Type B pancreatic cell (in vitro differentiated cells): ENCODE results near the gene MED27. TPM values are rescaled to one million over a fixed set of nuclear protein-coding genes. Genes with fewer than 3 reads are reported as not detected.
"Not testable (repeated sequence)": the region's sequence is repeated elsewhere in the genome, so short reads cannot be mapped to it uniquely, and the experiment has no call there.

ENCODE experiments used
- DNase-seq: peaks from one replicate; pipeline ENCODE4 v3.0.0; 2021; ENCODE audit warnings: mixed read lengths; ENCODE audit not compliant: unreplicated experiment; ENCODE audit errors: extremely low spot score
- H3K27ac Mint-ChIP-seq: 2 replicates; pipeline ENCODE4 v1.8.0; 2021; ENCODE audit warnings: mild to moderate bottlenecking, mixed read lengths
- H3K27me3 Mint-ChIP-seq: 2 replicates; pipeline ENCODE4 v1.8.0; 2021; ENCODE audit warnings: mixed read lengths
- H3K36me3 Mint-ChIP-seq: 2 replicates; pipeline ENCODE4 v1.8.0; 2021; ENCODE audit warnings: mixed read lengths
- H3K4me1 Mint-ChIP-seq: one replicate; pipeline ENCODE4 v1.8.0; 2021; ENCODE audit warnings: mixed read lengths; ENCODE audit not compliant: unreplicated experiment
- H3K4me3 Mint-ChIP-seq: 2 replicates; pipeline ENCODE4 v1.8.0; 2021; ENCODE audit warnings: mild to moderate bottlenecking, mixed read lengths
- H3K9me3 Mint-ChIP-seq: 2 replicates; pipeline ENCODE4 v1.8.0; 2021; ENCODE audit warnings: mixed read lengths
- total RNA-seq: library from RNA; stranded (reverse); gene quantifications from 2 replicates; pipeline ENCODE4 v1.2.1, GENCODE V29; 2021; ENCODE audit warnings: low replicate concordance
- TF ChIP-seq, protein P1 (sequence below): fragments of 200-600 bp; sonication (generic); conservative IDR thresholded peaks from 2 replicates; pipeline ENCODE4 v1.5.0; 2021; ENCODE audit warnings: antibody characterized with exemption, mild to moderate bottlenecking

Gene MED27
- total RNA-seq, 1 donor from 2014 or later: 21.7 TPM

DNA sequence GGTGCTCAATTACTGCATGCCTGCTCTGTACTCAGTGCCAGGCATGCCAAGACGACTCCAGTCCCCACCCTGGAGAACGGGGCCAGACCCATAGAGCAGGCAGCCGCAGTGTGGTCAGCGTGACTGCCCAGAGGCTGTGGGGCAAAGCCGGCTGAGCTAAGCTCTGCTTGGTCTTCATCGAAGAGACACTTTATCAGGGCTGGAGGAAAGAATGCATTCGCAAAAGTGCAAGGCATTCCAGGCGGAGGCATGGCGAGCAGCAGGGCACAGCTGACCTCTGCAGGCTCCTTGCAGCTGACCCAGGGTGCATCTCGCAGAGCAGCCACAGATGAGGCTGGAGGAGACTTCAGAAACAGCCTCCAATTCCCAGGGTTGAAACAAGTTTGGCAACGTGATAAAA, 13.6 kb downstream of the MED27 start:
- no peaks in the 10 kb centered on the region for H3K9me3 Mint-ChIP-seq
- TF ChIP-seq, protein P1, sequence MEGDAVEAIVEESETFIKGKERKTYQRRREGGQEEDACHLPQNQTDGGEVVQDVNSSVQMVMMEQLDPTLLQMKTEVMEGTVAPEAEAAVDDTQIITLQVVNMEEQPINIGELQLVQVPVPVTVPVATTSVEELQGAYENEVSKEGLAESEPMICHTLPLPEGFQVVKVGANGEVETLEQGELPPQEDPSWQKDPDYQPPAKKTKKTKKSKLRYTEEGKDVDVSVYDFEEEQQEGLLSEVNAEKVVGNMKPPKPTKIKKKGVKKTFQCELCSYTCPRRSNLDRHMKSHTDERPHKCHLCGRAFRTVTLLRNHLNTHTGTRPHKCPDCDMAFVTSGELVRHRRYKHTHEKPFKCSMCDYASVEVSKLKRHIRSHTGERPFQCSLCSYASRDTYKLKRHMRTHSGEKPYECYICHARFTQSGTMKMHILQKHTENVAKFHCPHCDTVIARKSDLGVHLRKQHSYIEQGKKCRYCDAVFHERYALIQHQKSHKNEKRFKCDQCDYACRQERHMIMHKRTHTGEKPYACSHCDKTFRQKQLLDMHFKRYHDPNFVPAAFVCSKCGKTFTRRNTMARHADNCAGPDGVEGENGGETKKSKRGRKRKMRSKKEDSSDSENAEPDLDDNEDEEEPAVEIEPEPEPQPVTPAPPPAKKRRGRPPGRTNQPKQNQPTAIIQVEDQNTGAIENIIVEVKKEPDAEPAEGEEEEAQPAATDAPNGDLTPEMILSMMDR: no peak
- H3K27ac Mint-ChIP-seq: no peak overlapping the region
- no peaks in the 10 kb centered on the region for H3K27me3 Mint-ChIP-seq
- DNase-seq: no peak
- no peak overlapping the region for H3K4me3 Mint-ChIP-seq
- H3K36me3 Mint-ChIP-seq: peaks cover 15% of the 10 kb centered on the region
- H3K4me1 Mint-ChIP-seq: peaks cover 4% of the 10 kb centered on the region

- H3K4me3 Mint-ChIP-seq: no peak overlapping the region
- peaks cover 9% of the 10 kb centered on the region for H3K4me1 Mint-ChIP-seq
- H3K27me3 Mint-ChIP-seq: no peaks in the 10 kb centered on the region
- peaks cover 18% of the 10 kb centered on the region for H3K36me3 Mint-ChIP-seq
- no peak for DNase-seq
- H3K9me3 Mint-ChIP-seq: peaks cover 7% of the 10 kb centered on the region
- H3K27ac Mint-ChIP-seq: no peak overlapping the region
- TF ChIP-seq, protein P1: no peak
These were observed 16.4 kb downstream of the MED27 start for GRCh38 chr9:132063281-132063680.

DNA sequence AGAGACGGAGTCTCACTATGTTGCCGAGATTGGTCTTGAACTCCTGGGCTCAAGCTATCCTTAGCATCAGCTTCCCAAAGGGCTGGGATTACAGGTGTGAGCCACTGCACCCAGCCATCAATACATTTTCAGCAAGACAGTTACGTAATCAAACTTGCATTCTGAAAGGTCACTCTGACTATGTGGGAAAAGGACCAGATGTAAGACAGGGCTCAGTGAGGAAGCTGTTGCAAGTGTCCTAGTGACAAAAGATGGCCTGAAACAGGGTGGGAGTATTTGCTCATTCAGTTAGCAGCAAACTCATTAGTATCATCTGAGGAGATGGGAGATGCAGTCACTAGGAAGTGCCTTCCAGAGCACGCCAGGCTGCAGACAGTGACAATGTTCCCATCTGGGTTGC, 16.9 kb downstream of the MED27 start:
- no peak for DNase-seq
- no peak overlapping the region for H3K4me3 Mint-ChIP-seq
- no peak overlapping the region for H3K27ac Mint-ChIP-seq
- peaks cover 9% of the 10 kb centered on the region for H3K4me1 Mint-ChIP-seq
- H3K27me3 Mint-ChIP-seq: no peaks in the 10 kb centered on the region
- peaks cover 7% of the 10 kb centered on the region for H3K9me3 Mint-ChIP-seq
- TF ChIP-seq, protein P1: no peak
- peaks cover 17% of the 10 kb centered on the region for H3K36me3 Mint-ChIP-seq

GRCh38 chr9:132061526-132061925, 18.1 kb downstream of the MED27 start:
- Mint-ChIP-seq H3K27me3 (no peaks in the 10 kb centered on the region), H3K9me3 (peaks cover 7% of the 10 kb centered on the region), H3K4me1 (peaks cover 9% of the 10 kb centered on the region), H3K27ac (no peak overlapping the region), H3K4me3 (no peak overlapping the region), H3K36me3 (peaks cover 13% of the 10 kb centered on the region)
- DNase-seq: no peak
- TF ChIP-seq, protein P1: no peak

GRCh38 chr9:132059361-132059760, 20.3 kb downstream of the MED27 start:
- Mint-ChIP-seq H3K27ac (no peak overlapping the region), H3K4me3 (no peak overlapping the region), H3K36me3 (peaks cover 13% of the 10 kb centered on the region), H3K27me3 (no peaks in the 10 kb centered on the region), H3K9me3 (peaks cover 7% of the 10 kb centered on the region), H3K4me1 (peaks cover 22% of the 10 kb centered on the region)
- no peak for DNase-seq
- TF ChIP-seq, protein P1: no peak

GRCh38 chr9:132058226-132058625, 21.4 kb downstream of the MED27 start:
- H3K4me3 Mint-ChIP-seq, H3K27ac Mint-ChIP-seq, H3K9me3 Mint-ChIP-seq, H3K27me3 Mint-ChIP-seq, DNase-seq: not testable (repeated sequence)
- peaks cover 13% of the 10 kb centered on the region for H3K36me3 Mint-ChIP-seq
- H3K4me1 Mint-ChIP-seq: peaks cover 22% of the 10 kb centered on the region
